Measurements from ENCODE around the gene NDC80.
A peak's percentile ranks its signal among the peaks of the same experiment; 100 is the strongest.
"Not testable (repeated sequence)": the region's sequence is repeated elsewhere in the genome, so short reads cannot be mapped to it uniquely, and the experiment has no call there.

The NDC80 gene

GRCh38 chr18:2571200-2572170, at the start of gene NDC80, which contains the start of gene METTL4:
Gene NDC80, plus strand, starts transcription at chr18:2571557. Its CDS starts 1,429 bp downstream, at chr18:2572986.
Gene METTL4, minus strand, starts transcription at chr18:2571505. Its CDS starts 4,289 bp downstream, at chr18:2567216.
- peak within 1 kb of the TSS; percentile 67 for H3K4me3 ChIP-seq (ENCODE audit: low read depth, low read length)
- ChIA-PET CTCF (no interaction called here), POLR2A (interaction anchor here (0.6 to 1.2 kb wide), 2 partner anchors 9 to 676 kb away, joined by 3 to 5 read pairs; partner anchors contain the start of gene MYL12A)
- no peak for TF ChIP-seq CTCF (IDR thresholded peaks at IDR 0.05; ENCODE audit: insufficient read depth, low read length, missing control alignments)
- DNase-seq (ENCODE audit: low read depth, low spot score) = peak; percentile 36

DNA sequence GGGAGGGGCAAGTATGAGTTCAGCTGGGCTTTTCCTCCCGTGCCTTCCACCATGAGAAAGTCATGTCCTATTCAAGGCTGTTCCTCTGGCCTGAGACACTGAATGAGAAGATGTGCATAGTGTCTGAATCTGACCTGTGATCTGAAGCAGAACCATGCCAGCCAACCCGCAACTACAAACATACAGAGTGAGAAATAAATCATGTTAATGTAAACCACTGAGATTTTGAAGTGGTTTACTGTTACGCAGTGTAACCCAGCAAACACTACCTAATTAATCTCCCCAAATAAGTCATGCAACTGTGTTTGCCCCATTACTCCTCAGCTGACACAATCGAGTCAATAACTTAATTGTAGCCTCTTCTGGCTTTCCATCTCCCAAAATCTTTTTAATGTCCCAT, 49.2 kb upstream of the NDC80 start:
- POLR2A ChIA-PET = no interaction called here
- no peak for TF ChIP-seq CTCF (IDR thresholded peaks at IDR 0.05; ENCODE audit: insufficient read depth, low read length, missing control alignments)
- CTCF ChIA-PET = interaction anchor here (1.4 kb wide), 1 partner anchor 417 kb away, joined by 3 read pairs; no protein-coding TSS in a partner anchor
- DNase-seq (ENCODE audit: low read depth, low spot score) = no peak
- no peak overlapping the region for H3K4me3 ChIP-seq (ENCODE audit: low read depth, low read length)

DNA sequence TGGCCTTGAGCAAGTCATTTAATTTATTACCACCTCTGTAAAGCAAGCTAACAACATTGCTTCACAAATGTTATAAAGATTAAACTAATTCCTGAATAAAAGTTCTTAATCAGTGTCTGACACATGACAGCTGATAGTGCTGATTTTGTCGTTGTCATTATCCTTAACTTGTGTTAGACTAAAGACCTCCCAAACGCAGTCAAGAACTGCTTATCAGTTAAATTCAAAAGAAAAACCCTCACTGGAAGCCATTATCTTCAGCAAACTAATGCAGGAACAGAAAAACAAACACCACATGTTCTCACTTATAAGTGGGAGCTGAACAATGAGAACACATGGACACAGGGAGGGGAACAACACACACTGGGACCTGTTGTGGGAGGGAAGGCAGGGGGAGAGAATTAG, 46.6 kb upstream of the NDC80 start:
- DNase-seq (ENCODE audit: low read depth, low spot score); CTCF ChIA-PET; H3K4me3 ChIP-seq (ENCODE audit: low read depth, low read length); POLR2A ChIA-PET: not testable (repeated sequence)

- ChIA-PET CTCF (interaction anchor here (1.5 kb wide), 1 partner anchor 15 kb away, joined by 5 read pairs; no protein-coding TSS in a partner anchor), POLR2A (no interaction called here)
- H3K4me3 ChIP-seq (ENCODE audit: low read depth, low read length) = no peak overlapping the region
- DNase-seq (ENCODE audit: low read depth, low spot score) = no peak
- no peak for TF ChIP-seq CTCF (IDR thresholded peaks at IDR 0.05; ENCODE audit: insufficient read depth, low read length, missing control alignments)
Measured at GRCh38 chr18:2526329-2526728, 45.0 kb upstream of the NDC80 start.

DNA sequence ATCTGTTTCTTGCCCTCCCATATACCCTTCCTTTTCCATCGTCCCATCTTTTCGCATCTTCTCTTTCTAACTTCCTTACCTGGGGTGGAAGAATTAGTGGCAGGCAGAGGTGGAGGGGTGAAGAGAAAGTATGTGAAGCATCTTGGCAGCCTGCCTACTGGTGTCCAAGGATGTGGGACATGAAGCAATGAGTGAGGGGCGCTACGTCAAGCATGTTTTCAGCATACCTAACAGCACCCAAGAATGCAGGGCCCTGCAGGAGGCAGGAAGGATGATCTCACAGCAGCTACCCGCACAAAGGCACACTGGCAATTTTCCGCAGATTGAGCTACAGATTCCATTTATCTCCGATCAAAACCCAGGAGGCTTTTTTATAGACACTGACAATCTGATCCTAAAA, 42.2 kb upstream of the NDC80 start:
- H3K4me3 ChIP-seq (ENCODE audit: low read depth, low read length) = no peak overlapping the region
- TF ChIP-seq CTCF (IDR thresholded peaks at IDR 0.05; ENCODE audit: insufficient read depth, low read length, missing control alignments) = no peak
- CTCF ChIA-PET = interaction anchor here (0.9 kb wide), 1 partner anchor 13 kb away, joined by 3 read pairs; no protein-coding TSS in a partner anchor
- POLR2A ChIA-PET = no interaction called here
- DNase-seq (ENCODE audit: low read depth, low spot score) = no peak

DNA sequence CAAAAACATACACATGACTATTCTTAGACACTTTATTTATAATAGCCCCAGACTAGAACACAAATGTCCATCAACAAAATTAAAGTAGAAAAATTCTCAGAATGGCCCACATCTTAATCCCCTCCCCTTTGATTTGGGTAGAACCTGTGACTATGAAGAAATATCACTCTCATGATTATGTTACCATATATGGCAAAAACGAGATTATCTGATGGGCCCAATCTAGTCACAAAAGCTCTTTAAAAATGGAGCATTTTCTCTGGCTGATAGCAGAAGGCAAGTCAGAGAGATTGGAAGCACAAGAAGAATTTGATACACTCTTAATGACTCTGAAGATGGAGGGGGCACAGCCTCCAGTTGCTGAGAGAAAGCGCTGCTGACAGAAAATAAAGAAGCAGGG, 39.6 kb upstream of the NDC80 start:
- no peak for DNase-seq (ENCODE audit: low read depth, low spot score)
- H3K4me3 ChIP-seq (ENCODE audit: low read depth, low read length) = no peak overlapping the region
- ChIA-PET POLR2A (no interaction called here), CTCF (no interaction called here)
- no peak for TF ChIP-seq CTCF (IDR thresholded peaks at IDR 0.05; ENCODE audit: insufficient read depth, low read length, missing control alignments)
